K562 (cell line): Measurements from ENCODE around the gene NEURL2. TPM values are rescaled to one million over a fixed set of nuclear protein-coding genes. Genes with fewer than 3 reads are reported as not detected.

Experiments used
- CAMTA2 ChIP-seq: fragments of 250-450 bp; sonication (Bioruptor Pico); conservative IDR thresholded peaks from 2 replicates; pipeline ENCODE4 v1.5.1; 2022
- CREM ChIP-seq: IDR thresholded peaks from 2 replicates; pipeline ENCODE4 v1.6.1; 2014; ENCODE audit warnings: antibody characterized with exemption, low read depth
- ELF1 ChIP-seq: fragments of 200-800 bp; sonication (Bioruptor generic); IDR thresholded peaks from 2 replicates; pipeline ENCODE4 v1.6.1; 2016; ENCODE audit warnings: missing genetic modification characterization, missing compliant biosample characterization
- GABPB1 ChIP-seq: sonication (generic); formaldehyde crosslinking; IDR thresholded peaks from 2 replicates; pipeline ENCODE4 v1.8.0; 2022; ENCODE audit warnings: mild to moderate bottlenecking, missing genetic modification reagents
- KDM2B ChIP-seq: fragments of 250-450 bp; sonication (Bioruptor Pico); IDR thresholded peaks from 2 replicates; pipeline ENCODE4 v1.8.0; 2021; ENCODE audit warnings: mild to moderate bottlenecking, moderate library complexity
- KDM5B ChIP-seq: fragments of 200-600 bp; sonication (generic); IDR thresholded peaks from 2 replicates; pipeline ENCODE4 v1.6.1; 2012; ENCODE audit warnings: low read depth, mild to moderate bottlenecking, moderate library complexity, low read length, control low read depth, inconsistent platforms; ENCODE audit not compliant: insufficient replicate concordance
- L3MBTL2 ChIP-seq: fragments of 450-650 bp; IDR thresholded peaks from 2 replicates; pipeline ENCODE4 v1.6.1; 2016; ENCODE audit warnings: mild to moderate bottlenecking, moderate library complexity
- MAFK ChIP-seq: IDR thresholded peaks from 2 replicates; pipeline ENCODE4 v1.6.1; 2011; ENCODE audit warnings: low read length, improper control_type of control experiment
- MCM7 ChIP-seq, 2 experiments: fragments of 450-650 bp; IDR thresholded peaks; 2 replicates each; pipeline ENCODE4 v1.6.1; 2016 to 2018
- PCBP1 ChIP-seq: fragments of 200-400 bp; formaldehyde crosslinking; IDR thresholded peaks from 2 replicates; pipeline ENCODE4 v1.6.1; 2018; ENCODE audit warnings: mild to moderate bottlenecking, low read depth, low read length; ENCODE audit not compliant: poor library complexity, severe bottlenecking
- RB1 ChIP-seq: fragments of 450-650 bp; IDR thresholded peaks from 2 replicates; pipeline ENCODE4 v1.6.1; 2017; ENCODE audit warnings: low read depth, mild to moderate bottlenecking
- ZNF175 ChIP-seq: fragments of 200-800 bp; sonication (Bioruptor generic); IDR thresholded peaks from 2 replicates; pipeline ENCODE4 v1.6.1; 2016; ENCODE audit warnings: low read depth, mild to moderate bottlenecking, missing genetic modification characterization, missing compliant biosample characterization
- polyA plus RNA-seq, 8 experiments: library from polyadenylated mRNA; depleted of rRNA in 4 of 8; stranded (reverse) in 5 of 8; unstranded in 3 of 8; fragments of >200 nt; fragmentation: Nextera tagmentation in 2 of 8; fragmentation: Illumina TruSeq in 1 of 8; extraction: Ambion mirVana in 2 of 8; extraction: Trizol in 1 of 8; gene quantifications; 2 replicates each; pipeline versions ENCODE4 v1.2.1 to v1.2.3, GENCODE V29; 2011 to 2014; ENCODE audit warnings: inconsistent platforms in 1 of 8, missing spikeins in 1 of 8
- total RNA-seq, 7 experiments: library from RNA; depleted of rRNA in 6 of 7; stranded (reverse); fragments of >200 nt in 6 of 7; fragmentation: Illumina TruSeq in 2 of 7; extraction: Trizol in 2 of 7; gene quantifications; 2 replicates each; pipeline versions ENCODE4 v1.2.1 to v1.2.3, GENCODE V29; 2011 to 2021; ENCODE audit warnings: low replicate concordance in 1 of 7
- TF ChIP-seq, protein P1 (sequence below), 2 experiments: fragments of 450-650 bp; IDR thresholded peaks; 2 replicates each; pipeline ENCODE4 v1.6.1; 2016; ENCODE audit warnings: mild to moderate bottlenecking in 2 of 2, borderline replicate concordance in 1 of 2, low read depth in 1 of 2, moderate library complexity in 1 of 2
- TF ChIP-seq, protein P2 (sequence below): IDR thresholded peaks from 2 replicates; pipeline ENCODE4 v1.6.1; 2014; ENCODE audit warnings: antibody characterized with exemption
- TF ChIP-seq, protein P3 (sequence below), 2 experiments: fragments of 250-450 bp in 1 of 2; fragments of 450-650 bp in 1 of 2; sonication (Bioruptor Pico) in 1 of 2; IDR thresholded peaks; 2 replicates each; pipeline versions ENCODE4 v1.6.1 to v1.8.0; 2016 to 2021; ENCODE audit warnings: mild to moderate bottlenecking in 2 of 2, moderate library complexity in 2 of 2, missing compliant biosample characterization in 1 of 2, missing genetic modification characterization in 1 of 2
- TF ChIP-seq, protein P4 (sequence below): sonication (generic); formaldehyde crosslinking; IDR thresholded peaks from 2 replicates; pipeline ENCODE4 v1.8.1; 2023; ENCODE audit warnings: mild to moderate bottlenecking, missing genetic modification reagents, moderate library complexity

Gene NEURL2
- total and polyA plus RNA-seq, 9 of the 15 experiments (the other 6 are each of a cell fraction or from before 2014, with no cell fraction given): 0.22 to 1.9 (median 0.50) TPM; not detected in 1

DNA sequence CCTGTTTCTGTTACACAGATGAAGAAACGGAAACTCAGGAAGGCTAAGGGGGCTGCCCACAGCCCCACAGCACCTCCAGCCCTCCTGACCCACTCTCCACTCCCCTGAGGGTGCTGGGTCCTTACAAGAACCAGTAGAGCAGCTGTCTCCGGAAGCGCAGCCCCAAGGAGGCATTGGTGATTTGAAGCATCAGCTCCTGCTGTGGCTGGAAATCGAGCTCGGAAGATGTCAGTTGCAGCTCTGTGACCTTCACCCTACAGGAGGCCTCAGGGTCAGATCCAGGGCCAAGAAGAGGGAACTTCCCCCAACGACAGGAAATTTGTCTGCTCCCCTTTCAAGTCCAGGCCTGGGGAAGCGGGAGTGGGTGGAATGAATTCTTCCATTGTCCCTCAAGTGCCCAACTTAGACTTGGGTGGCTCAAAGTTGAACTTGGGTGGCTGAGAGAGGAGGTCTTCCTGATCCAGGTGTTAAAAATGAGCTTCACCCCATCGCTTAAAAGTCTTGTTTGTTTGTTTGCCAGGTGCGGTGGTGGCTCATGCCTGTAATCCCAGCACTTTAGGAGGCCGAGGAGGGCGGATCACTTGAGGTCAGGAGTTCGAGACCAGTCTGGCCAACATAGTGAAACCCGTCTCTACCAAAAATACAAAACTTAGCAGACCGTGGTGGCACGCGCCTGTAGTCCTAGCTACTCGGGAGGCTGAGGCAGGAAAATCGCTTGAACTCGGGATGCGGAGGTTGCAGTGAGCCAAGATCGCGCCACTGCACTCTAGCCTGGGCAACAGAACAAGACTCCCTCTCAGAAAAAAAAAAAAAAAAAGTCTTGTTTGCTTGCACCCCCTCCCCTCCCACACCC is 19.0 kb upstream of the NEURL2 start (continued):
- TF ChIP-seq, protein P1, sequence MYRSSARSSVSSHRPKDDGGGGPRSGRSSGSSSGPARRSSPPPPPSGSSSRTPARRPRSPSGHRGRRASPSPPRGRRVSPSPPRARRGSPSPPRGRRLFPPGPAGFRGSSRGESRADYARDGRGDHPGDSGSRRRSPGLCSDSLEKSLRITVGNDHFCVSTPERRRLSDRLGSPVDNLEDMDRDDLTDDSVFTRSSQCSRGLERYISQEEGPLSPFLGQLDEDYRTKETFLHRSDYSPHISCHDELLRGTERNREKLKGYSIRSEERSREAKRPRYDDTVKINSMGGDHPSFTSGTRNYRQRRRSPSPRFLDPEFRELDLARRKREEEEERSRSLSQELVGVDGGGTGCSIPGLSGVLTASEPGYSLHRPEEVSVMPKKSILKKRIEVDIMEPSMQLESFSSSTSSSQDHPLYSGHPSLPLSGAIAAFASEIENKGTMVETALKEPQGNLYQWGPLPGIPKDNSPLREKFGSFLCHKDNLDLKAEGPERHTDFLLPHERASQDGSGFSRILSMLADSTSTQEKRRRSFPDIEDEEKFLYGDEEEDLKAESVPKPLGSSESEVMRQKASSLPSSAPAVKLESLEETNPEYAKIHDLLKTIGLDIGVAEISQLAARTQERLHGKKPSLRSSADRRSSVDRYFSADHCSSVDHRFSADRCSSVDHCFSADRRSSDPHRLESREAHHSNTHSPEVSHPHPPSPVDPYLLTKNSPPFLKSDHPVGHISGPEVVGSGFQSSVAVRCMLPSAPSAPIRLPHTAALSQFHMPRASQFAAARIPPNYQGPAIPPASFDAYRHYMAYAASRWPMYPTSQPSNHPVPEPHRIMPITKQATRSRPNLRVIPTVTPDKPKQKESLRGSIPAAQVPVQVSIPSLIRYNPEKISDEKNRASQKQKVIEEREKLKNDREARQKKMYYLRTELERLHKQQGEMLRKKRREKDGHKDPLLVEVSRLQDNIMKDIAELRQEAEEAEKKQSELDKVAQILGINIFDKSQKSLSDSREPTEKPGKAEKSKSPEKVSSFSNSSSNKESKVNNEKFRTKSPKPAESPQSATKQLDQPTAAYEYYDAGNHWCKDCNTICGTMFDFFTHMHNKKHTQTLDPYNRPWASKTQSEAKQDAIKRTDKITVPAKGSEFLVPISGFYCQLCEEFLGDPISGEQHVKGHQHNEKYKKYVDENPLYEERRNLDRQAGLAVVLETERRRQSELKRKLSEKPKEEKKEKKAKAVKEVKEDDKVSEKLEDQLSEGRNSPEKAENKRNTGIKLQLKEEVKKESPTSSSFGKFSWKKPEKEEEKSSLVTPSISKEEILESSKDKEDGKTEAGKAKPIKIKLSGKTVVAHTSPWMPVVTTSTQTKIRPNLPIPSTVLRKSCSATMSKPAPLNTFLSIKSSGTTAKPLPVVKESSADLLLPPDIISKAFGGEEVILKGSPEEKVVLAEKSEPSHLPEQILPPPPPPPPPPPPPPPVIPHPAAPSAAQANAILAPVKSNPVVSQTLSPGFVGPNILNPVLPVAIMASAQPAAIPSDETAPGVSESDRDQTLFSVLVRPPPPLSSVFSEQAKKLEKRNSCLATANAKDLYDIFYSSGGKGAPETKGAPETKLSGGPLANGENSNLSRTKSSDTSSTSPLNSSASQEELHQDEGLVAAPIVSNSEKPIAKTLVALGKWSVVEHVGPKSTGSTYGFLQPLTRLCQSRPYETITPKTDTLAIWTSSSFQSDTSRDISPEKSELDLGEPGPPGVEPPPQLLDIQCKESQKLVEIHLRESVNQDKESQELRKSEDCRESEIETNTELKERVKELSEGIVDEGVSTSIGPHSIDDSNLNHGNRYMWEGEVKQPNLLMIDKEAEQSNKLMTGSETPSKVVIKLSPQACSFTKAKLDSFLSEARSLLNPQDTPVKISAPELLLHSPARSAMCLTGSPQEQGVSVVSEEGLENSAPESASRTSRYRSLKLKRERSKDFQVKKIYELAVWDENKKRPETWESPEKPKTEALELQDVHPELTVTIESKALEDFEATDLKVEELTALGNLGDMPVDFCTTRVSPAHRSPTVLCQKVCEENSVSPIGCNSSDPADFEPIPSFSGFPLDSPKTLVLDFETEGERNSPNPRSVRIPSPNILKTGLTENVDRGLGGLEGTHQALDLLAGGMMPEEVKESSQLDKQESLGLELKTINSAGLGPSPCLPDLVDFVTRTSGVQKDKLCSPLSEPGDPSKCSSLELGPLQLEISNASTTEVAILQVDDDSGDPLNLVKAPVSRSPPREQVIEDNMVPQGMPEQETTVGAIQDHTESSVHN (IDR thresholded peaks at IDR 0.05; ENCODE audit: borderline replicate concordance in 1 of 2, low read depth in 1 of 2): no peak
- TF ChIP-seq MAFK: no peak
- no peak for TF ChIP-seq PCBP1
- TF ChIP-seq, protein P2, sequence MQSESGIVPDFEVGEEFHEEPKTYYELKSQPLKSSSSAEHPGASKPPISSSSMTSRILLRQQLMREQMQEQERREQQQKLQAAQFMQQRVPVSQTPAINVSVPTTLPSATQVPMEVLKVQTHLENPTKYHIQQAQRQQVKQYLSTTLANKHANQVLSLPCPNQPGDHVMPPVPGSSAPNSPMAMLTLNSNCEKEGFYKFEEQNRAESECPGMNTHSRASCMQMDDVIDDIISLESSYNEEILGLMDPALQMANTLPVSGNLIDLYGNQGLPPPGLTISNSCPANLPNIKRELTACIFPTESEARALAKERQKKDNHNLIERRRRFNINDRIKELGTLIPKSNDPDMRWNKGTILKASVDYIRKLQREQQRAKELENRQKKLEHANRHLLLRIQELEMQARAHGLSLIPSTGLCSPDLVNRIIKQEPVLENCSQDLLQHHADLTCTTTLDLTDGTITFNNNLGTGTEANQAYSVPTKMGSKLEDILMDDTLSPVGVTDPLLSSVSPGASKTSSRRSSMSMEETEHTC: no peak
- TF ChIP-seq, protein P3, sequence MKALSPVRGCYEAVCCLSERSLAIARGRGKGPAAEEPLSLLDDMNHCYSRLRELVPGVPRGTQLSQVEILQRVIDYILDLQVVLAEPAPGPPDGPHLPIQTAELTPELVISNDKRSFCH (CRISPR knock-in tag; IDR thresholded peaks at IDR 0.05): no peak
- TF ChIP-seq, protein P3 (tag; IDR thresholded peaks at IDR 0.05): no peak
- no peak for TF ChIP-seq KDM2B (CRISPR knock-in tag)
- TF ChIP-seq, protein P4, sequence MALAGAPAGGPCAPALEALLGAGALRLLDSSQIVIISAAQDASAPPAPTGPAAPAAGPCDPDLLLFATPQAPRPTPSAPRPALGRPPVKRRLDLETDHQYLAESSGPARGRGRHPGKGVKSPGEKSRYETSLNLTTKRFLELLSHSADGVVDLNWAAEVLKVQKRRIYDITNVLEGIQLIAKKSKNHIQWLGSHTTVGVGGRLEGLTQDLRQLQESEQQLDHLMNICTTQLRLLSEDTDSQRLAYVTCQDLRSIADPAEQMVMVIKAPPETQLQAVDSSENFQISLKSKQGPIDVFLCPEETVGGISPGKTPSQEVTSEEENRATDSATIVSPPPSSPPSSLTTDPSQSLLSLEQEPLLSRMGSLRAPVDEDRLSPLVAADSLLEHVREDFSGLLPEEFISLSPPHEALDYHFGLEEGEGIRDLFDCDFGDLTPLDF (CRISPR knock-in tag): no peak
- TF ChIP-seq ZNF175 (CRISPR knock-in tag): peak; percentile 87
- no peak for TF ChIP-seq ELF1
- TF ChIP-seq GABPB1 (CRISPR knock-in tag): no peak
- TF ChIP-seq KDM5B: no peak
- no peak for TF ChIP-seq RB1
- no peak for TF ChIP-seq MCM7 (IDR thresholded peaks at IDR 0.05)
- TF ChIP-seq L3MBTL2: no peak
- no peak for TF ChIP-seq CREM
- TF ChIP-seq CAMTA2 (CRISPR knock-in tag): no peak
